Activated effector memory CD4-positive, alpha-beta T cell treated with Interleukin-2 at 50 U/mL for 16 hours (primary cell): Measurements from ENCODE around the gene SLC35D3.
"Not testable (repeated sequence)": the region's sequence is repeated elsewhere in the genome, so short reads cannot be mapped to it uniquely, and the experiment has no call there.

ENCODE experiments used
- DNase-seq: peaks from one replicate; pipeline ENCODE4 v3.0.0-alpha.2; 2020

The SLC35D3 gene

GRCh38 chr6:136921936-136922684, at the start of gene SLC35D3:
SLC35D3 (plus strand) TSS chr6:136922301; CDS start chr6:136922429, 128 bp downstream.
- no peak for DNase-seq

GRCh38 chr6:136873748-136874147, 48.4 kb upstream of the SLC35D3 start:
- DNase-seq = no peak

- not testable (repeated sequence) for DNase-seq
These were observed 45.6 kb upstream of the SLC35D3 start for GRCh38 chr6:136876469-136876868.

- DNase-seq = no peak
These were observed 41.2 kb upstream of the SLC35D3 start for GRCh38 chr6:136880748-136881460.

GRCh38 chr6:136886091-136886490, 36.0 kb upstream of the SLC35D3 start:
- DNase-seq = no peak

GRCh38 chr6:136887953-136888352, 34.1 kb upstream of the SLC35D3 start:
- no peak for DNase-seq

- no peak for DNase-seq
These were observed 32.6 kb upstream of the SLC35D3 start for GRCh38 chr6:136889271-136890193.

GRCh38 chr6:136890194-136890839, 31.8 kb upstream of the SLC35D3 start:
- no peak for DNase-seq

- no peak for DNase-seq
These were observed 31.1 kb upstream of the SLC35D3 start for GRCh38 chr6:136890986-136891385.

GRCh38 chr6:136893187-136893586, 28.9 kb upstream of the SLC35D3 start:
- no peak for DNase-seq

GRCh38 chr6:136895901-136896300, 26.2 kb upstream of the SLC35D3 start:
- no peak for DNase-seq

GRCh38 chr6:136897071-136897470, 25.0 kb upstream of the SLC35D3 start:
- no peak for DNase-seq

- DNase-seq = no peak
These were observed 20.8 kb upstream of the SLC35D3 start for GRCh38 chr6:136901212-136901784.

- not testable (repeated sequence) for DNase-seq
These were observed 17.6 kb upstream of the SLC35D3 start for GRCh38 chr6:136904477-136904876.

- no peak for DNase-seq
These were observed 7.2 kb upstream of the SLC35D3 start for GRCh38 chr6:136914947-136915346.

GRCh38 chr6:136918706-136919105, 3.4 kb upstream of the SLC35D3 start:
- DNase-seq = no peak

- DNase-seq = no peak
These were observed 1.9 kb upstream of the SLC35D3 start for GRCh38 chr6:136920216-136920615.

- no peak for DNase-seq
These were observed 1.3 kb upstream of the SLC35D3 start for GRCh38 chr6:136920671-136921380.

- DNase-seq = no peak
These were observed 643 bp upstream of the SLC35D3 start for GRCh38 chr6:136921381-136921935.

- no peak for DNase-seq
These were observed 545 bp downstream of the SLC35D3 start for GRCh38 chr6:136922685-136923006.
